GM12872 (cell line): ENCODE measurements around the gene ZNF417.
A peak's percentile ranks its signal among the peaks of the same experiment; 100 is the strongest.

Experiments
- TF ChIP-seq, protein P1 (sequence below): IDR thresholded peaks from 3 replicates; pipeline ENCODE4 v1.5.1; 2011; ENCODE audit warnings: low read depth, mild to moderate bottlenecking, low read length, moderate library complexity; ENCODE audit not compliant: insufficient read depth

The ZNF417 gene

DNA sequence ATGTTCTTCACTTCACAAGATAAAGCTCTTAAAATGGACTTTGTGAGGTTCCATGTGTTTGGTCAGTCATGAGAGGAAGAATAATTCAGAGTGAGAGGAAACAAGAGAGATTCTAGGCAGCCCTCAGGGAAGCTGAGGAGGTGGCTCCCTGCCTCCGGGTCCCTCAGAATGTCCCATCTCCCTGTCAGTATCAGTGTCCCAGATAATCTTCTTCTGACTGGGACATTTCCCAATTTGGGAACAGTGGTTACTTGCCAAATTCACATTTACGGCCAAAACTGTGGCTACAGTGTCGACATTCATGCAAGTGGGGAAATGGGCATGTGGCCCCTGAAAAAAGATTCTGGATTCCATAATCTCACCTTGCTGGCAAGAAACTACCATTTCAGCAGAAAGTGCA lies 9.0 kb downstream of the ZNF417 start:
- TF ChIP-seq, protein P1, sequence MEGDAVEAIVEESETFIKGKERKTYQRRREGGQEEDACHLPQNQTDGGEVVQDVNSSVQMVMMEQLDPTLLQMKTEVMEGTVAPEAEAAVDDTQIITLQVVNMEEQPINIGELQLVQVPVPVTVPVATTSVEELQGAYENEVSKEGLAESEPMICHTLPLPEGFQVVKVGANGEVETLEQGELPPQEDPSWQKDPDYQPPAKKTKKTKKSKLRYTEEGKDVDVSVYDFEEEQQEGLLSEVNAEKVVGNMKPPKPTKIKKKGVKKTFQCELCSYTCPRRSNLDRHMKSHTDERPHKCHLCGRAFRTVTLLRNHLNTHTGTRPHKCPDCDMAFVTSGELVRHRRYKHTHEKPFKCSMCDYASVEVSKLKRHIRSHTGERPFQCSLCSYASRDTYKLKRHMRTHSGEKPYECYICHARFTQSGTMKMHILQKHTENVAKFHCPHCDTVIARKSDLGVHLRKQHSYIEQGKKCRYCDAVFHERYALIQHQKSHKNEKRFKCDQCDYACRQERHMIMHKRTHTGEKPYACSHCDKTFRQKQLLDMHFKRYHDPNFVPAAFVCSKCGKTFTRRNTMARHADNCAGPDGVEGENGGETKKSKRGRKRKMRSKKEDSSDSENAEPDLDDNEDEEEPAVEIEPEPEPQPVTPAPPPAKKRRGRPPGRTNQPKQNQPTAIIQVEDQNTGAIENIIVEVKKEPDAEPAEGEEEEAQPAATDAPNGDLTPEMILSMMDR: no peak

DNA sequence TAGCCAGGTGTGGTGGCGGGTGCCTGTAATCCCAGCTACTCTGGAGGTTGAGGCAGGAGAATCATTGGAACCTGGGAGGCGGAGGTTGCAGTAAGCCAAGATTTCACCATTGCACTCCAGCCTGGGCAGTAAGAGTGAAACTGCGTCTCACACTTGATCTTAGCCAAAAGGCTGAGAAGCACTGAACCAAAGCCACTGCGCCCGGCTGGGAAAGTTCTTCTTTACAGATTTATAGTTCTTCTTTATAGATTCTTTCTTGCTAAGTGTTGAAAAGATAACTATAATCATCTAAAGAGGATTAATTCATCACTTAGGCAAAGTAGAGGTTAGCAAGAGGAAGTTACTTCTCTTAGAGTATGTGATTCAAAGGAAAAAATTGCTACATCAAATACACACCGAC lies 11.1 kb downstream of the ZNF417 start:
- TF ChIP-seq, protein P1: no peak

DNA sequence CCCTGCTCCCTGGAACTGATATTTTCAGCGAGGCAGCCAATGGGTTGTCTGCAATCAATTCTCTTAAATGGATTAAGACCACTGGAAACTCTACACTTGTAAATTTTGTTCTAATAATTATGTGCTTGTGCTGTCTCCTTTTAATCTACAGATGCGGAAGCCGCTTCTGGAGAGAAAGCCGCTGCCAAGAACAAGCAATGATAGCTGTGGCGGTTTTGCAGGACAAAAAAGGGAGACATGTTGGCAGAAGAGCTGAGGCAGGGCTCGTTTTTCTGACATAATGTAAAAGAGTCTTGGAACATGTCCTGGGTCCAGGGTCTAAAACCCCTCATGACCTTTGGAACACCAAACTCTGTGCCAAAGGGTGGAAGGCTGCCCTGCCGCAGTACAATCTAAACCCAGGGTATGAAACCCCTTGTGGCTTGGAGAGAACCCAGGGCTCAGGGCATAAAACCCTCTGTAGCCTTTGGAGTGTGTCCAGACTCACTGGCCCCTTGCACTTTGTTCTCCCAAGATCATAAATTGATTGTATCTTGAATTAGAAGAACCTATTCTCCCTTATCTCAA lies 12.7 kb downstream of the ZNF417 start:
- TF ChIP-seq, protein P1: no peak

DNA sequence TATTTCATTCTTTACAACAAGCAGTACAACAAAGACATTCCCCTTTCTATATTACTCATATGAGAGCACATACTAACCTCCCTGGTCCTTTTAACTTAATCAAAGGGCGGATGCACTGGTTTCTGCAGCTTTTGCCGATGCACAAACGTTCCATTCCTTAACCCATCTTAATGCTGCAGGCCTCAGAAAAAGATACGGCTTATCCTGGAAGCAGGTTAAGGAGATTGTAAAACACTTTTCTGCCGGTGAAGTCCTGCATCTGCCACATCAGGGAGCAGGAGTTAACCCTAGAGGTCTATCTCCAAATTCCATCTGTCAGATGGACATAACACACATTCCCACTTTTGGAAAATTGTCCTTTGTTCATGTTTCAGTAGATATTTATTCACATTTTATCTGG lies 16.1 kb downstream of the ZNF417 start:
- TF ChIP-seq, protein P1: no peak

DNA sequence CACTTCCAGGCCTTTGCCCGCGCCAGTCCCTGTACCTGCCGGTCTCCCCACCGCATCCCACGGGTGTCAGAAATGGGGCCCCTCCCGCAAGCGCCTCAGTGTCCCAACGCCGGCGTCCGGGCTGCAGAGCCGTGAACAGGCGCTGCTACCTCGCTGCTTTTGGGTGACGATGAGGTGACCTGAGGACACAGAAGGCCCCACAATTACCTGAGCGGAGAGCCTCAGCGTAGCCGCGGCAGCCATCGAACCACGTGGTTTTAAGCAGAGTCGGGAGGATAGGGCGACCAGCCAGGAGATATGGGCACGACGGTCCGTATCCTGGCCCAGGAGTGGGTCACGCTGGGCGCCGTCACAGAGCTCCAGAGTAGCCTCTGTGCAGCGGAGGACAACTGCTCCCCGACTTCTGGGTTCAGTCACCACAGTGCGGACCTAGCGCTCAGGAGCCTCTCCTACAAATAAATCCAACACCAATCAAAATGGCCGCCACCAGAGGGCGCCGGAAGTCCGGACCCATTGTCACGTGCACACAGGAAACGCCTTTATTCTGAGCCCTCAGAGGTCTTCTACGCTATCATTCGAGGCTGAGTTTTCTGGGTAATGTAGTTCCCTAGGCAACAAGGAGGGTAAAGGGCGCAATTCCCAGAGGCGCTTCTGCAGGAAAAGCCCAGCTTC lies 27.7 kb downstream of the ZNF417 start, which contains the start of gene ZNF814:
ZNF814 (minus strand) TSS at position 478 of the 672 bp plus-strand sequence; CDS start at position 243, 235 bp downstream.
- TF ChIP-seq, protein P1: peak; percentile 25; the same call in 1 of the 3 replicates

DNA sequence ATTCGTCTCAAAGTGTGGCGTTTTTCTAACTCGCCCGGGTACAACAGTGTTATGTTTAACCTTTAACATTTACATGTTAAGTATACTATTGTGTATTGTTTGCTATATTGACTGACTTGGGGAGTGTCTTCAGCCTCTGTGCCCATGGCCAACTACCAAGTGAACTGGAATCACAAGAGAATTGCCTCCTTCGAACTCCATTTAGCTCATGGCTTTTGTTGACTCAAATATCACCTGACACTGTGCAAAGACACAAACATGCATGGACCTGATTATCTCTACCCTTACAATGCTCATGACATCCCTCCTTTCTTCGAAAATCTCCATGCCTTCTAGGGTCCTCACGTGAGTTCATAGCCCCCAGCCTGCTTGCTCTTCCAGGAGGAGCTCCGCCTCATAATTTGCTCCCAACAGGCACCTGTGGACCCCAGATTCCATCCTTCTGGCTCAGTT lies 28.3 kb downstream of the ZNF417 start:
- TF ChIP-seq, protein P1: no peak

DNA sequence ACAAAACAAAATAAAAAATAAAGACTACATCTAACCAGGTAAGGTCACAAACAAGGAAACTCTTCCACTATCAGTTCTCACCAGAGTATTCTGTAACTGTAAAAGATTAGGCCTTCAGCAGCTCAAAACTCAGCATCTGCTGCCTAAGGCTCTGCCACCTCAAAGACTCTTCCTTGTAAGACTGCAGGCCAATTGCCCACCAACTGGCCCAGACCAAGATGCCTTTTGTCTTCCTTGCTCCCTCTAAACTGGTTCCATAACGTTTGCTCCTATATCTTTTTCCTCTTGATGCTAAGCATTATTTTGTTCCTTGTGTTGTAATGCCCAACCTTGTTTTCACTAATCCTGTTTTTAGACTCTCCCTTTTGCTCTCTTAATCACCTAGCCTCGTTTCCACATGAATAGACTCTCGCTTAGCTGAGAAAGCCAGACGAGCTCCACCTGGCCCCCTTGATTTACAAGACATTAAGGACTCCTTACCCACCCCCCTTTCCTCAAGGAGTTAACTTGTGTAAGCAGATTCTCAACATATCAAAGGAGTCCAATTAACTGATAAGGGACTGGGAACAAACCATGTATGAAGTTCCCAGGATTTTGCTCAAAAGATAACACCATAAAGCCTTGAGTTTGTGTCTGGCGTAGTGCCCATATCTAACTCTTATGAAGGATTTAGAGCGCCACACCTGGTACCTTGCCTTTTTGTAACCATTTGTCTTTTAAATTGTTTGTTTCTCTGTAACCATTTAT lies 29.0 kb downstream of the ZNF417 start:
- TF ChIP-seq, protein P1: no peak
